Trophoblast cell (in vitro differentiated cells and primary cell): ENCODE results near the gene DYNC1I2.

Experiments
- DNase-seq, 2 donors: peaks; one replicate each; pipeline ENCODE4 v3.0.0-alpha.2; 2016
- H2AFZ ChIP-seq: 2 replicates; pipeline ENCODE4 v1.6.1; 2013; ENCODE audit warnings: low read length, moderate library complexity, mild to moderate bottlenecking; ENCODE audit not compliant: insufficient read depth, poor library complexity
- H2AK5ac ChIP-seq: 2 replicates; pipeline ENCODE4 v1.6.1; 2013; ENCODE audit warnings: mild to moderate bottlenecking, low read length
- H2BK120ac ChIP-seq: 2 replicates; pipeline ENCODE4 v1.6.1; 2013; ENCODE audit warnings: low read length, mild to moderate bottlenecking, moderate library complexity; ENCODE audit not compliant: insufficient read depth, poor library complexity
- H2BK12ac ChIP-seq: 2 replicates; pipeline ENCODE4 v1.6.1; 2013; ENCODE audit warnings: mild to moderate bottlenecking, low read length, moderate library complexity
- H2BK5ac ChIP-seq: 2 replicates; pipeline ENCODE4 v1.6.1; 2013; ENCODE audit warnings: low read length, low read depth, moderate library complexity, mild to moderate bottlenecking; ENCODE audit not compliant: poor library complexity
- H3K14ac ChIP-seq: 2 replicates; pipeline ENCODE4 v1.6.1; 2013; ENCODE audit warnings: mild to moderate bottlenecking, low read length
- H3K18ac ChIP-seq: 2 replicates; pipeline ENCODE4 v1.6.1; 2013; ENCODE audit warnings: mild to moderate bottlenecking, low read length
- H3K23ac ChIP-seq: 2 replicates; pipeline ENCODE4 v1.6.1; 2013; ENCODE audit warnings: low read length
- H3K27ac ChIP-seq: 2 replicates; pipeline ENCODE4 v1.5.1; 2013; ENCODE audit warnings: low read depth, mild to moderate bottlenecking, inconsistent platforms, low read length, moderate library complexity
- H3K27me3 ChIP-seq: 2 replicates; pipeline ENCODE4 v1.6.1; 2013; ENCODE audit warnings: inconsistent platforms, mild to moderate bottlenecking, low read length, moderate library complexity; ENCODE audit not compliant: insufficient read depth
- H3K36me3 ChIP-seq, 2 experiments: 1 replicate in 1 of 2; 2 replicates in 1 of 2; pipeline ENCODE4 v1.6.1; 2013; ENCODE audit warnings: low read length in 2 of 2, mild to moderate bottlenecking in 2 of 2, moderate library complexity in 1 of 2; ENCODE audit not compliant: insufficient read depth in 2 of 2, control insufficient read depth in 1 of 2
- H3K4ac ChIP-seq: 2 replicates; pipeline ENCODE4 v1.6.1; 2013; ENCODE audit warnings: low read depth, mild to moderate bottlenecking, low read length, moderate library complexity
- H3K4me1 ChIP-seq, 2 experiments: 1 replicate in 1 of 2; 2 replicates in 1 of 2; pipeline ENCODE4 v1.6.1; 2013; ENCODE audit warnings: low read length in 2 of 2, mild to moderate bottlenecking in 2 of 2, moderate library complexity in 1 of 2; ENCODE audit not compliant: insufficient read depth in 2 of 2, control insufficient read depth in 1 of 2
- H3K4me2 ChIP-seq: 2 replicates; pipeline ENCODE4 v1.6.1; 2013; ENCODE audit warnings: inconsistent platforms, mild to moderate bottlenecking, low read length, moderate library complexity
- H3K4me3 ChIP-seq: 2 replicates; pipeline ENCODE4 v1.5.1; 2013; ENCODE audit warnings: mild to moderate bottlenecking, low read depth, low read length, inconsistent platforms
- H3K79me1 ChIP-seq: one replicate; pipeline ENCODE4 v1.6.1; 2013; ENCODE audit warnings: low read length
- H3K79me2 ChIP-seq: 2 replicates; pipeline ENCODE4 v1.6.1; 2013; ENCODE audit warnings: low read length, mild to moderate bottlenecking; ENCODE audit not compliant: control insufficient read depth, insufficient read depth, poor library complexity
- H3K9ac ChIP-seq: 2 replicates; pipeline ENCODE4 v1.6.1; 2013; ENCODE audit warnings: mild to moderate bottlenecking, low read length
- H3K9me3 ChIP-seq: 2 replicates; pipeline ENCODE4 v1.6.1; 2013; ENCODE audit warnings: low read depth, mild to moderate bottlenecking, control low read depth, inconsistent platforms, low read length; ENCODE audit not compliant: insufficient read depth
- H4K12ac ChIP-seq: 2 replicates; pipeline ENCODE4 v1.6.1; 2013; ENCODE audit warnings: low read depth, mild to moderate bottlenecking, low read length, moderate library complexity
- H4K8ac ChIP-seq: 2 replicates; pipeline ENCODE4 v1.6.1; 2013; ENCODE audit warnings: low read depth, mild to moderate bottlenecking, low read length, moderate library complexity
- H4K91ac ChIP-seq: one replicate; pipeline ENCODE4 v1.6.1; 2013; ENCODE audit warnings: low read depth, mild to moderate bottlenecking, low read length, moderate library complexity
- WGBS: extraction: QIAGEN DNeasy Blood & Tissue Kit; methylation state at CpG from one replicate; pipeline ENCODE4 v1.1.7; 2013; ENCODE audit warnings: missing lambda C conversion rate; ENCODE audit not compliant: insufficient read length, insufficient coverage; ENCODE audit errors: extremely low coverage; 5-methylcytosine and 5-hydroxymethylcytosine counted together

Gene DYNC1I2

DNA sequence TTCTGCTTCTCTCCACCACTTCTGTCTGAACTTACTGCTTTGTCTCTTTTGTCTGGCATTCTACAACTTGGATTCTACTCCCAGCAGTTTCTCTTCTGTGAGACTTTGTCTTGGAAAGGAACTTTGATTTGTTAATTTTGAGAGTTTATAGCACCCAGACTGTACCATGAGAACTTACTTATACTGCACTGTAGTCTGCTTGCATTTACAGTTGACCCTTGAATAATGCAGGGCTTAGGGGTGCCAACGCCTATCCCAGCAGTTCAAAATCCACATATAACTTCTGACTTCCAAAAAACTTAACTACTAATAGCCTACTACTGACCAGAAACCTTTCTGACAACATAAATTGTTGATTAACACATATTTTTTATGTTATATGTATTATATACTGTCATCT, 55.5 kb downstream of the DYNC1I2 start:
- no peak overlapping the region for H3K9ac ChIP-seq
- no peak overlapping the region for H3K27ac ChIP-seq
- H3K4ac ChIP-seq, result no peak overlapping the region
- no peaks in the 10 kb centered on the region for H3K27me3 ChIP-seq
- no peak overlapping the region for H4K12ac ChIP-seq
- H2BK12ac ChIP-seq, result no peak overlapping the region
- H2AFZ ChIP-seq, result no peak overlapping the region
- no peak overlapping the region for H4K91ac ChIP-seq
- no peak for DNase-seq
- no peak overlapping the region for H3K18ac ChIP-seq
- H3K23ac ChIP-seq, result no peak overlapping the region
- no peak overlapping the region for H2BK5ac ChIP-seq
- no peaks in the 10 kb centered on the region for H3K4me1 ChIP-seq
- no peaks in the 10 kb centered on the region for H3K9me3 ChIP-seq
- no peaks in the 10 kb centered on the region for H3K79me1 ChIP-seq
- WGBS, result no CpG with 5 or more reads among the region's 1 CpG
- H4K8ac ChIP-seq, result no peak overlapping the region
- H2BK120ac ChIP-seq, result no peak overlapping the region
- H3K36me3 ChIP-seq, result peaks cover 10 to 25% of the 10 kb centered on the region in 2 experiments
- H3K4me3 ChIP-seq, result no peak overlapping the region
- H3K4me2 ChIP-seq, result no peak overlapping the region
- H3K14ac ChIP-seq, result no peak overlapping the region
- H3K79me2 ChIP-seq, result no peaks in the 10 kb centered on the region
- no peak overlapping the region for H2AK5ac ChIP-seq

DNA sequence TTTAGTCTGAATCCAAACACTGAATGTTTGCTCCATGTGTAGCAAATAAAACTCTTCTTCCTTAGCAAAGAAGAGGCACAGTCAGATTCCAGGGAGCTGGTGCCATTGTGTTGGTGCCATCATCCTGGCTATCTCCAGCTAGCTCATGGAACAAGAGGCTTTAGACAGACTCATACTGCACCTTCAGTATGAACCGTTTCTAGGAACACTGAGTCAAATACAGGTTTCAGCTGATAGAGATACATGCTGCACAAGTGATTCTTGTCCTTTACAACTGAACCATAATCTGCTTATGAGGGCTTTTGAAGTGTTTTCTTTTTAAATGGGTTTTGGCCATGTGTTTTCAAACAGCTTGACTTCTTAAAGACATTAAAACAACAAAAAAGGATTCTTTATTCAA, 57.9 kb downstream of the DYNC1I2 start:
- H2AK5ac ChIP-seq, result no peak overlapping the region
- no peaks in the 10 kb centered on the region for H3K9me3 ChIP-seq
- H2BK120ac ChIP-seq, result no peak overlapping the region
- H3K79me2 ChIP-seq, result no peaks in the 10 kb centered on the region
- H3K4me3 ChIP-seq, result no peak overlapping the region
- H4K12ac ChIP-seq, result no peak overlapping the region
- H3K27me3 ChIP-seq, result no peaks in the 10 kb centered on the region
- H3K4ac ChIP-seq, result no peak overlapping the region
- H2BK5ac ChIP-seq, result no peak overlapping the region
- no peak overlapping the region for H3K23ac ChIP-seq
- DNase-seq, result no peak
- no peak overlapping the region for H3K9ac ChIP-seq
- H3K27ac ChIP-seq, result no peak overlapping the region
- H2BK12ac ChIP-seq, result no peak overlapping the region
- WGBS, result no CpG with 5 or more reads among the region's 1 CpG
- no peak overlapping the region for H3K18ac ChIP-seq
- no peaks in the 10 kb centered on the region for H3K79me1 ChIP-seq
- no peak overlapping the region for H4K8ac ChIP-seq
- no peak overlapping the region for H3K14ac ChIP-seq
- H3K4me2 ChIP-seq, result no peak overlapping the region
- H3K4me1 ChIP-seq, result no peaks in the 10 kb centered on the region
- H3K36me3 ChIP-seq, result peaks cover 4 to 20% of the 10 kb centered on the region in 2 experiments
- H2AFZ ChIP-seq, result no peak overlapping the region
- H4K91ac ChIP-seq, result no peak overlapping the region

DNA sequence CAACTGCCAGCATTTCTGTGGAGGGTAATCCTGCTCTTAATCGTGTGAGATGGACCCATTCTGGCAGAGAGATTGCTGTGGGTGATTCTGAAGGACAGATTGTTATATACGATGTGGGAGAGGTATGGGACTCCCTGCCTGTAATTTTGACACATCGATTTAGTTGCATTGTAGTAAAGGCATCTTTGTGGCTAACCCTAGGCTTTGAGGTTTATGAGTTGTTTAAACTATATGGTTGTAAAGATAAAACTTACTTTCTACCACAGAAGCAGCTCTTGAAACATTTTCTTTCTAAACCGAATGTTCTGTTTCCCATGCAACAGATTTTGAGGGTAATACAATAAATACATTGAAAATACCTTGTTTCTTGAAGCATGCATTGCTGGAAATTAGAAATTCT, 58.5 kb downstream of the DYNC1I2 start:
- DNase-seq, result no peak
- H3K9me3 ChIP-seq, result no peaks in the 10 kb centered on the region
- WGBS, result no CpG with 5 or more reads among the region's 4 CpGs

DNA sequence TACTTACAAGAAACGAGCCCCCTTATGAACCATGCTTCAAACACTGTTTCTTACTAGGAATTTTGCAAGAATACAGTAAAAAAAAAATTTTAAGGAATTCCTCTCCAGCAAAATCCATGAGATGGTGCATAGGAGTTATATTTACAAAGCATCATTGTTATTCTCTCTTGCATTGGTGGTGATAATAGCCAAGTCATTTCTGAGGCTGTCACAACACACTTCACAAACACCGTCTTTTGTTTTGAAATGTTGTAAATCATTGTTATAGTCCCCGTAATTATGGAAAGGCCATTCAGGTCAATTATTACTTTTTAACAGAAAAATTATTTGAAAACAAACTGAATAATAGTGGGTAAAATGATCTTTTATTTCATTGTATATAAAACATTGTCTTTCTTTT, 60.1 kb downstream of the DYNC1I2 start:
- Histone ChIP-seq H3K18ac (no peak overlapping the region), H2BK12ac (no peak overlapping the region), H3K23ac (no peak overlapping the region), H2AFZ (no peak overlapping the region), H3K9me3 (no peaks in the 10 kb centered on the region), H4K8ac (no peak overlapping the region), H2BK120ac (no peak overlapping the region), H3K27me3 (no peaks in the 10 kb centered on the region), H2BK5ac (no peak overlapping the region), H2AK5ac (no peak overlapping the region), H3K4me3 (no peak overlapping the region), H4K91ac (no peak overlapping the region), H3K14ac (no peak overlapping the region), H3K36me3 (peaks cover 5 to 27% of the 10 kb centered on the region in 2 experiments), H3K4ac (no peak overlapping the region), H3K4me1 (no peaks in the 10 kb centered on the region), H4K12ac (no peak overlapping the region), H3K79me2 (no peaks in the 10 kb centered on the region), H3K27ac (no peak overlapping the region), H3K4me2 (no peak overlapping the region), H3K79me1 (no peaks in the 10 kb centered on the region), H3K9ac (no peak overlapping the region)
- DNase-seq, result no peak
- WGBS, result no CpG with 5 or more reads among the region's 3 CpGs

More for the DNA sequence above, 58.5 kb downstream of the DYNC1I2 start:
- Histone ChIP-seq H3K27me3 (no peaks in the 10 kb centered on the region), H2AK5ac (no peak overlapping the region), H4K12ac (no peak overlapping the region), H4K8ac (no peak overlapping the region), H4K91ac (no peak overlapping the region), H2BK5ac (no peak overlapping the region), H3K4me2 (no peak overlapping the region), H3K27ac (no peak overlapping the region), H3K79me2 (no peaks in the 10 kb centered on the region), H2BK12ac (no peak overlapping the region), H3K4me1 (no peaks in the 10 kb centered on the region), H3K14ac (no peak overlapping the region), H3K4ac (no peak overlapping the region), H3K18ac (no peak overlapping the region), H3K4me3 (no peak overlapping the region), H2AFZ (no peak overlapping the region), H3K23ac (no peak overlapping the region), H3K36me3 (peaks cover 4 to 22% of the 10 kb centered on the region in 2 experiments), H3K79me1 (no peaks in the 10 kb centered on the region), H3K9ac (no peak overlapping the region), H2BK120ac (no peak overlapping the region)
